ENCODE data around the gene MANBA.

- TF ChIP-seq, protein P1, sequence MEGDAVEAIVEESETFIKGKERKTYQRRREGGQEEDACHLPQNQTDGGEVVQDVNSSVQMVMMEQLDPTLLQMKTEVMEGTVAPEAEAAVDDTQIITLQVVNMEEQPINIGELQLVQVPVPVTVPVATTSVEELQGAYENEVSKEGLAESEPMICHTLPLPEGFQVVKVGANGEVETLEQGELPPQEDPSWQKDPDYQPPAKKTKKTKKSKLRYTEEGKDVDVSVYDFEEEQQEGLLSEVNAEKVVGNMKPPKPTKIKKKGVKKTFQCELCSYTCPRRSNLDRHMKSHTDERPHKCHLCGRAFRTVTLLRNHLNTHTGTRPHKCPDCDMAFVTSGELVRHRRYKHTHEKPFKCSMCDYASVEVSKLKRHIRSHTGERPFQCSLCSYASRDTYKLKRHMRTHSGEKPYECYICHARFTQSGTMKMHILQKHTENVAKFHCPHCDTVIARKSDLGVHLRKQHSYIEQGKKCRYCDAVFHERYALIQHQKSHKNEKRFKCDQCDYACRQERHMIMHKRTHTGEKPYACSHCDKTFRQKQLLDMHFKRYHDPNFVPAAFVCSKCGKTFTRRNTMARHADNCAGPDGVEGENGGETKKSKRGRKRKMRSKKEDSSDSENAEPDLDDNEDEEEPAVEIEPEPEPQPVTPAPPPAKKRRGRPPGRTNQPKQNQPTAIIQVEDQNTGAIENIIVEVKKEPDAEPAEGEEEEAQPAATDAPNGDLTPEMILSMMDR (IDR thresholded peaks at IDR 0.05), result no peak
- no peak for TF ChIP-seq POLR2A (IDR thresholded peaks at IDR 0.05)
Observed at GRCh38 chr4:102734116-102734515, 26.7 kb downstream of the MANBA start.

Measured in ovary (tissue), 3 donors.